Spinal cord (tissue), 10 donors: ENCODE results near the gene TPM1. TPM values are rescaled to one million over a fixed set of nuclear protein-coding genes. Genes with fewer than 3 reads are reported as not detected.
"Not testable (repeated sequence)": the region's sequence is repeated elsewhere in the genome, so short reads cannot be mapped to it uniquely, and the experiment has no call there.

Experiments
- DNase-seq, 6 donors: peaks; one replicate each; pipeline versions ENCODE4 v3.0.0 to v3.0.0-alpha.2; 2013 to 2015; ENCODE audit warnings: low spot score in 6 of 6, low read depth in 4 of 6
- H3K27ac ChIP-seq: one replicate; pipeline ENCODE4 v1.5.1; 2013; ENCODE audit warnings: low read depth, low read length, control low read depth
- H3K27me3 ChIP-seq: one replicate; pipeline ENCODE4 v1.6.1; 2013; ENCODE audit warnings: low read length; ENCODE audit not compliant: control insufficient read depth, insufficient read depth
- H3K36me3 ChIP-seq: one replicate; pipeline ENCODE4 v1.6.1; 2013; ENCODE audit warnings: low read length; ENCODE audit not compliant: control insufficient read depth, insufficient read depth
- H3K4me1 ChIP-seq: one replicate; pipeline ENCODE4 v1.6.1; 2013; ENCODE audit warnings: low read length; ENCODE audit not compliant: control insufficient read depth, insufficient read depth
- H3K4me3 ChIP-seq: one replicate; pipeline ENCODE4 v1.5.1; 2013; ENCODE audit warnings: low read depth, low read length, control low read depth
- H3K9me3 ChIP-seq: one replicate; pipeline ENCODE4 v1.6.1; 2013; ENCODE audit warnings: low read length; ENCODE audit not compliant: control insufficient read depth, insufficient read depth
- WGBS: methylation state at CpG from one replicate; pipeline ENCODE4 v1.1.5; 2013; ENCODE audit warnings: missing lambda C conversion rate; ENCODE audit not compliant: insufficient coverage; 5-methylcytosine and 5-hydroxymethylcytosine counted together
- long read RNA-seq, 4 donors: transcript quantifications; one replicate each; lab custom pipeline, GENCODE V29; 2026
- polyA plus RNA-seq, 2 donors: library from polyadenylated mRNA; unstranded; fragments of 120-200 nt; gene quantifications; one replicate each; pipeline ENCODE4 v1.2.1, GENCODE V29; 2013; ENCODE audit not compliant: insufficient read length in 2 of 2
- total RNA-seq, 2 donors: library from RNA; depleted of rRNA in 1 of 2; stranded (reverse); fragments of 120-200 nt in 1 of 2; fragments of >200 nt in 1 of 2; gene quantifications; one replicate each; pipeline versions ENCODE4 v1.2.3 to v1.2.4, GENCODE V29; 2013 to 2014
- donor health status: healthy.

The TPM1 gene
- 100 to 1,000 TPM; 184 to 480 TPM for total RNA-seq
- 100 to 1,000 TPM; 187 to 245 TPM for polyA plus RNA-seq
- long read RNA-seq, donor 1, transcript TPM1-204 (8 exons, 1,564 nt), result major isoform, 18 of 81 reads
- long read RNA-seq, donor 1, transcript TPM1-208 (8 exons, 943 nt), result minor isoform, 8 of 81 reads
- long read RNA-seq, donor 1, transcript TPM1-207 (10 exons, 1,049 nt), result minor isoform, 5 of 81 reads
- long read RNA-seq, donor 1, transcript TPM1-206 (9 exons, 1,717 nt), result minor isoform, 14 of 81 reads
- long read RNA-seq, donor 1, partial matches to known transcripts, result 21 of 81 reads
- long read RNA-seq, donor 1, other reads (novel, unspliced or antisense), result 0 of 81 reads
- long read RNA-seq, donor 2, partial matches to known transcripts, result 8 of 18 reads
- long read RNA-seq, donor 2, other reads (novel, unspliced or antisense), result 0 of 18 reads
- long read RNA-seq, donor 3, transcript TPM1-207 (10 exons, 1,049 nt), result minor isoform, 5 of 73 reads
- long read RNA-seq, donor 3, transcript TPM1-206 (9 exons, 1,717 nt), result major isoform, 15 of 73 reads
- long read RNA-seq, donor 3, transcript TPM1-204 (8 exons, 1,564 nt), result minor isoform, 5 of 73 reads
- long read RNA-seq, donor 3, partial matches to known transcripts, result 36 of 73 reads
- long read RNA-seq, donor 3, other reads (novel, unspliced or antisense), result 0 of 73 reads
- long read RNA-seq, donor 4, transcript TPM1-220 (9 exons, 977 nt), result minor isoform, 9 of 326 reads
- long read RNA-seq, donor 4, transcript TPM1-207 (10 exons, 1,049 nt), result minor isoform, 13 of 326 reads
- long read RNA-seq, donor 4, transcript TPM1-208 (8 exons, 943 nt), result minor isoform, 30 of 326 reads
- long read RNA-seq, donor 4, transcript TPM1-206 (9 exons, 1,717 nt), result major isoform, 61 of 326 reads
- long read RNA-seq, donor 4, partial matches to known transcripts, result 168 of 326 reads
- long read RNA-seq, donor 4, other reads (novel, unspliced or antisense), result 26 of 326 reads

DNA sequence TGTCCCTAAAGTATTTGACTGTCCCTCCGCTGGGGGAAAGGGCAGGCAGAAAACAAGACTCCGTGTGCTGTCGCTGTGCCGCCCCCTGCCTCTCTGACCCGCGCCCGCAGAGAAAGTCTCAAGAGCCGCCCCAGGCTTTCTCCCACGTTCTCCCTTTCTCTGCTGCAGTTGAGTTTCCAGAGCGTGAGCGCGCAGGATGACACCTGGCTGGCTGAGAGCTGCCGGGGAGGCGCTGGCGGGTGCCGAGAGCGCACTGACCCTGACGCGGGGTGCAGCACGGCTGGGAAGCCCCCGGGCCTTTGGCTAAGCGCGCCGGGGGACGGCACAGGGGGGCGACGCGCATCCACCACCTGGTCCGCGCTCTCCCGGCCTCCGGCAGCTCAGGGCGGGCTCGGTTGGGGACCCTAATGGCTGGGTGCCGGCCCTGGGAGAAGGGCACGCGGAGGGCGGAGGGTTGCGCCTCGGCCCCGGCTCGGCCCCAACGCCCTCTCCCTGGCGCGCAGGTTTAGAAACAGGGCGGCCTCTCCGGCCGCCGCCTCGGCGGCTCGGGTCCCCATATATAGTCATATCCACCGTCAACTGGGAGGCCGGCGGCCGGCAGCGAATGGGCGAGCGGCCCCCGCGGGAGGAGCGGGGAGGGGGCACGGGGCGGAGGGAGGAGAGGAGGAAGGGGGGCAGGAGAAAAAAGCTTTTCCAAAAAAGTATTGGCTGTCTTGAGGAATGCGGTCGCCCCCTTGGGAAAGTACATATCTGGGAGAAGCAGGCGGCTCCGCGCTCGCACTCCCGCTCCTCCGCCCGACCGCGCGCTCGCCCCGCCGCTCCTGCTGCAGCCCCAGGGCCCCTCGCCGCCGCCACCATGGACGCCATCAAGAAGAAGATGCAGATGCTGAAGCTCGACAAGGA is at the start of gene TPM1:
Gene TPM1 (plus strand): TSS at position 774 of the 903 bp plus-strand sequence. CDS start 83 bp downstream, at position 857.
- WGBS, result under 1% methylated on average over 72 of the region's 84 CpGs
- Histone ChIP-seq H3K4me3 (peak within 1 kb of the TSS; percentile 49), H3K27ac (peak within 1 kb of the TSS; percentile 50), H3K36me3 (no peaks in the 10 kb centered on the region), H3K9me3 (no peaks in the 10 kb centered on the region), H3K27me3 (peaks cover 35% of the 10 kb centered on the region), H3K4me1 (peaks cover 32% of the 10 kb centered on the region)
- DNase-seq, result peak in 2 of 6 donors; percentile 75 to 82

DNA sequence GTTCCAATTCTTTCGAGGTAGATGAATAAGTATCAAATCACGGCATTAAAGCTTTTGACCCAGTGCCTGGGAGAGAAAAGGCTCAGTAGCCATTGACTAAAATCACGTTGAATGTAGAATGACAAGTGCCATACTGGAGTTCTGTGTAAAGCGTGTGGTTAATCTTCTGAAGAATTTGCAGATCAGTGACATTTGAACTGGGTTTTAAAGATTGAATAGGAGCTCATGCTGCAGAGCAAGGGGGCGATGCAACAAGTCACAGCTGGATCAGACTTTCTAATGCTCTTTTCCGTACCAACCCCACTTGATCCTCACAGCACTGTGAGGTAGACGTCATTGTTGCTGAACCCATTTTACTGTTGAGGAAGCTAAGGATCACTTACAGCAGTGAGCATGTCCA is 49.5 kb upstream of the TPM1 start:
- Histone ChIP-seq H3K27me3 (no peaks in the 10 kb centered on the region), H3K9me3 (no peaks in the 10 kb centered on the region)

DNA sequence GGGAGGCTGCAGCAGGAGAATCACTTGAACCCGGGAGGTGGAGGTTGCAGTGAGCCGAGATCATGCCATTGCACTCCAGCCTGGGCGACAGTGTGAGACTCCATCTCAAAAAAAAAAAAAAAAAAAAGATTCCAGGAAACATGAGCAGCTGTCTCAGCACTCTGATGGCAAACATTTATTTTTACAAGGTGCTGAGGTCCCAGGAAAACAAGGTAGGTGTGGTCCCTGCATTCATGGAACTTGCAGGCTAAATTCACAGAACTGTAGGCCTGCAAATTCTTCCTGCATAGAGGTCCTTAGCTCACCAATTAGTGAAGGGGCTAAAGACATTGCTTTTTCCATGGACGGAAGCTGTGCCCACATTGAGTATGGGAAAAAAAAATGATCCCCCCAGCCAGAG is 48.9 kb upstream of the TPM1 start:
- H3K9me3 ChIP-seq, H3K27me3 ChIP-seq, H3K27ac ChIP-seq, H3K36me3 ChIP-seq, DNase-seq, H3K4me1 ChIP-seq, H3K4me3 ChIP-seq: not testable (repeated sequence)
- 88% methylated on average over 1 of the region's 4 CpGs for WGBS

More for the DNA sequence above, 49.5 kb upstream of the TPM1 start:
- 94% methylated on average over 6 of the region's 7 CpGs for WGBS
- no peak overlapping the region for H3K4me3 ChIP-seq
- no peak overlapping the region for H3K27ac ChIP-seq
- no peaks in the 10 kb centered on the region for H3K36me3 ChIP-seq
- no peaks in the 10 kb centered on the region for H3K4me1 ChIP-seq
- no peak for DNase-seq

DNA sequence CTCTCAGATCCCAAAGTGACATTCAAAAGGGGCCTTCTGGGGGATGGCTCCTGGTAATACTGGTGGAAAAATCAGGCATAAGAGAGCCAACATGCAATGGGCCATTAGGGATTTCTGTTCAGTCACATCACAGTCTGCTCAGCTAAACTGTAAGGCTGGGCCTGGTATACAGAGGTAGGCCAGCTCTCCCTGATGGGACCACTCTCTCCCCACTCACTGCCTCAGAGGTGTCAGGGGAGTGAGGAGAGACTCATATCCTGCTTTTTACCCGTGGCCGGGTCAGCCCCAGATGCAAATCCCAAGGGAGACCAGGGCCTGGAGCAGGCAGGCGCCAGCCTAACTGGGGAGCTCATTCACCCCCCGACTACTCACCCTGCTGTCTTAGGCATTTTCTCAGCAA is 48.1 kb upstream of the TPM1 start:
- no peaks in the 10 kb centered on the region for H3K27me3 ChIP-seq
- H3K9me3 ChIP-seq, result no peaks in the 10 kb centered on the region
- 64% methylated on average over 3 of the region's 4 CpGs for WGBS
- no peaks in the 10 kb centered on the region for H3K36me3 ChIP-seq
- no peak overlapping the region for H3K27ac ChIP-seq
- no peak for DNase-seq
- no peaks in the 10 kb centered on the region for H3K4me1 ChIP-seq
- no peak overlapping the region for H3K4me3 ChIP-seq

DNA sequence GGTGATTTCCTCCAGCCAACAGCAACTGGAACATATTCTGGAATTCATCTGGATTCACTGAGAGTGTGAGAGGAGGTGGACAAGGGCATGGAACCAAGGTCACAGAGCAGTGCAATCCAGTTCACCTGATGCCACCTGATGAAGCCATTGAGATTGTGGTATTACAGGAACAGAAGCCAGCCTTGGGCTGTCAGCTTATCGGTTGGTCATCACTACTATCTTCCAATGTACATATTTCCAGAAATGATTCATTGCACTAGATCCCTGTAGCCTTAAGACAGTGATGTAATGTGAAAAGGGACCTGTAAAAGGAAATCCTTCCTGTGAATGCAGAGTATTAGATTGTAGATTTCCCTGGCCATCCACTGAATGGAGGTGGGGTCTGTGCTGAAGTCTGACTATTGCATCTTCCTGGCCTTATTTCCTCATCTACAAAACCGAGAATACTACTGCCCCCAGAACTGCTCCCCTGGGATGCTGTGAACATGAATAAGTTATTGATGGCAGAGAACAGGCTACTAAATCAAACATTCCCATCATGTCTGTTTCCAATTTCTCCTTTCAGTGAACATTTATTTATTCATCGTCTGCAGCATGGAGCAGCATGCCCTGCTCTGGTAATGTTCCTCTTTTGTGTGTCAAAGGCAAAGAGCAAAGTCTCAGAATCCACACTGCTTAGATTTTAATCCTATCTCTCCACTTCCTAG is 47.4 kb upstream of the TPM1 start:
- Histone ChIP-seq H3K36me3 (no peaks in the 10 kb centered on the region), H3K4me1 (peaks cover 6% of the 10 kb centered on the region), H3K9me3 (no peaks in the 10 kb centered on the region), H3K4me3 (no peak overlapping the region), H3K27me3 (no peaks in the 10 kb centered on the region), H3K27ac (no peak overlapping the region)
- 20% methylated on average over 1 of the region's 3 CpGs for WGBS
- peak in 1 of 6 donors; percentile 47 for DNase-seq

DNA sequence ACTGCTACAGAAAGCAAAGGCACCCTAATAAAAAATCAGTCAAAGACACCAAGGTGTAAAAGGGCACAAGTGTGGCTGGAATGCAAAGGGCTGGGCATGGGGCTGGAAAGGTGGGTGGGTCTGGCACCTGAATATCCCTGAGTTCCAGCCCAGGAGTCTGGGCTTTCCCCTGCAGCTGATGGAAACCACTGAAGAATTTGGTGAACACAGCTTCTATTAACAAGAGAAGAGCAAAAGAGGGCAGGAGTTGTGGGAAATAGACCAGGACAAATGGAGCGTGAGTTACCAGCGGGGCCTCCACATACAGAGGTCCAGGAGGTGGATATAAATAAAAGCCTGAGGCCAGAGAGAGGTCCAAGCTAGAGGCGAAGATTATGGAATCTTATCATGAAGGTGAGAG is 45.1 kb upstream of the TPM1 start:
- Histone ChIP-seq H3K4me3 (no peak overlapping the region), H3K36me3 (no peaks in the 10 kb centered on the region), H3K27ac (no peak overlapping the region), H3K4me1 (peaks cover 8% of the 10 kb centered on the region), H3K9me3 (no peaks in the 10 kb centered on the region), H3K27me3 (no peaks in the 10 kb centered on the region)
- 100% methylated on average over 2 of the region's 3 CpGs for WGBS
- no peak for DNase-seq

DNA sequence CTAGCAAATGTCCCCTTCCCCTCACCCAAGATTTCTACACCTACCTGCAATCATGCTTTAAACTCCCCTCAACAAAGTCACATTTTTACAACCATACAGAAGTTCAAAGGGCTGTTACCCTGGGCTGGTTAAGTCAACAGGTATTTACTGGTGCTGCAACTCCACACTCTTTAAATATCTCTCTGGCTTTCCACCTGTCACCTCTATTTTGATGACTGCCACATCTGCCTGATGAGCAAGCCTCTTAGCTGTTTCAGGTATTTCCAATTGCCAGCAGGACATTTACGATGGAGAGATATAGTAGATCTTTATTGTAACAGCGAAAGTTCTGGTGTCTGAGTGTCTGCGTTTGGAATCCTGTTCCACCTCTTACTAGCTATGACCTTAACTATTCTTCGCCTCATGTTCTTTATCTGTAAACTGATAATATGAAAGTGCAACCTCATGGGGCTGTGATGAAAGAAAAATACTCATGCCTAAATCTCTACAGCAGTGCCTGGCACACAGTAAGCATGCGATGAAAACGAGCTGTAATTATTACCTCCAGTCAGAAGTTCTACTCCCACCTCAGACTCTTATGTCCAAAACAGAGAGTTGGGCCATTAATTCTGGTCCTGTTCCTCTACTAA is 44.2 kb upstream of the TPM1 start:
- no peak overlapping the region for H3K27ac ChIP-seq
- WGBS, result 76% methylated on average over 2 of the region's 6 CpGs
- H3K4me1 ChIP-seq, result peaks cover 8% of the 10 kb centered on the region
- H3K4me3 ChIP-seq, result no peak overlapping the region
- no peak for DNase-seq
- no peaks in the 10 kb centered on the region for H3K9me3 ChIP-seq
- H3K27me3 ChIP-seq, result no peaks in the 10 kb centered on the region
- H3K36me3 ChIP-seq, result no peaks in the 10 kb centered on the region

- no peak overlapping the region for H3K27ac ChIP-seq
- 100% methylated on average over 2 of the region's 4 CpGs for WGBS
- H3K27me3 ChIP-seq, result no peaks in the 10 kb centered on the region
- DNase-seq, result no peak
- no peak overlapping the region for H3K4me3 ChIP-seq
- H3K4me1 ChIP-seq, result peaks cover 8% of the 10 kb centered on the region
- H3K36me3 ChIP-seq, result no peaks in the 10 kb centered on the region
- H3K9me3 ChIP-seq, result no peaks in the 10 kb centered on the region
Observed at GRCh38 chr15:62999178-62999577, 43.4 kb upstream of the TPM1 start.
